Bronchus fibroblast of lung (primary cell): ENCODE measurements around the gene FIBCD1. TPM values are rescaled to one million over a fixed set of nuclear protein-coding genes. Genes with fewer than 3 reads are reported as not detected.

ENCODE experiments used
- total RNA-seq: library from RNA; depleted of rRNA; stranded (reverse); fragments of >200 nt; gene quantifications from 2 replicates; pipeline ENCODE4 v1.2.3, GENCODE V29; 2015

The FIBCD1 gene, protein sequence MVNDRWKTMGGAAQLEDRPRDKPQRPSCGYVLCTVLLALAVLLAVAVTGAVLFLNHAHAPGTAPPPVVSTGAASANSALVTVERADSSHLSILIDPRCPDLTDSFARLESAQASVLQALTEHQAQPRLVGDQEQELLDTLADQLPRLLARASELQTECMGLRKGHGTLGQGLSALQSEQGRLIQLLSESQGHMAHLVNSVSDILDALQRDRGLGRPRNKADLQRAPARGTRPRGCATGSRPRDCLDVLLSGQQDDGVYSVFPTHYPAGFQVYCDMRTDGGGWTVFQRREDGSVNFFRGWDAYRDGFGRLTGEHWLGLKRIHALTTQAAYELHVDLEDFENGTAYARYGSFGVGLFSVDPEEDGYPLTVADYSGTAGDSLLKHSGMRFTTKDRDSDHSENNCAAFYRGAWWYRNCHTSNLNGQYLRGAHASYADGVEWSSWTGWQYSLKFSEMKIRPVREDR
- 7.9 and 11.1 TPM in 2 replicates for total RNA-seq

GRCh38 chr9:130938652-130939404 lies at the start of gene FIBCD1:
TSS of gene FIBCD1 (minus strand) at chr9:130939247. CDS start at chr9:130938607, 640 bp downstream.

DNA sequence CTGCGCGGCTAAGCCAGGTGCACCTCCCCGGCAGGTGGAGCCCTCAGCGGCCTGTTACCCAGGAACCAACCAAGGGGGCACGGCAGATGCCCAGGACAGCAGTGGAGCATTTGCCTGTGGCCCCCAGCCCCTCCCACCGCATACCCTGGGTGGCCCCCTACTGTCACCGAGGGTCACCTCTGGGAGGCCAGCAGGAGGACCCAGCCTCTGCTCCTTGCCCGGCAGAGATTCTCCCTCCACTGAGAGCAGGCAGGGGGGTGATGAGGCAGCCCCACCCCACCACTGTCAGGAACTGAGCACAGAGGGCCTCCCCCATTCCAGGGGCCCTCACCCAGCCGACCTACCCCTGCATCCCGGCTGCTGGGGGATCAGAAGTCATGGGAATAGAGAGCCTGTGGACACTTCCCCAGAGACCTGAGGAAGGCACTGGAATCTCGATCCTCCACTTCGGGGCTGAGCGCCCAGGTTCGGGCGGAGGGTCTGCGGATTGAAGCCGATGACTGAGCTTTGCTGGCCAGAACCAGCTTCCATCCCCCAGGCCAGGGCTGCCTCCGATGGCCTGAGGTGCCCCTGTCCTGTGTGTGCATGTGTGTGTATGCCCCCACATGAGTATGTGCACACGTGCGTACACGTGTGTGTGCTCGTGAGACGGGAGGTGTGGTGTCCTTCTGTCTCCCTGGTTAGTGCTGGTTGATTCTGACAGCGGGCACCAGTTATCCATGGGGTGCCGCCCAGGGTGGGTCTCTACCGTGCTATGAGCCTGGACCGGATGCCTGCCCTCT lies 42.6 kb downstream of the FIBCD1 start, which contains the start of gene QRFP:
QRFP (minus strand) TSS at position 580 of the 782 bp plus-strand sequence. CDS start 2,974 bp downstream, outside the sequence.

Other genes starting within 250 kb of the FIBCD1 start
- 37.6 and 52.8 TPM in 2 replicates for gene EXOSC2, start 245.5 kb downstream of the FIBCD1 start, total RNA-seq
- gene ABL1, start 104.0 kb downstream of the FIBCD1 start, total RNA-seq: 47.0 and 47.2 TPM in 2 replicates
- gene QRFP, start 42.4 kb downstream of the FIBCD1 start, total RNA-seq: not detected in 2 replicates
- 0.74 and 1.0 TPM in 2 replicates for gene LAMC3, start 69.9 kb upstream of the FIBCD1 start, total RNA-seq
- gene AIF1L, start 157.3 kb upstream of the FIBCD1 start, total RNA-seq: under 0.01 and 0.30 TPM in 2 replicates
- 19.3 and 21.1 TPM in 2 replicates for gene NUP214, start 186.3 kb upstream of the FIBCD1 start, total RNA-seq